HG03135 (cell line): ENCODE results near the gene DDAH1.
"Not testable (repeated sequence)": the region's sequence is repeated elsewhere in the genome, so short reads cannot be mapped to it uniquely, and the experiment has no call there.

Experiments
- ATAC-seq: cut with Tn5 transposase; IDR thresholded peaks from one replicate; pipeline ENCODE4 v1.9.1; 2021; ENCODE audit warnings: mild to moderate bottlenecking, moderate library complexity; ENCODE audit not compliant: unreplicated experiment

Gene DDAH1

GRCh38 chr1:85361606-85362296 lies 103.2 kb downstream of the DDAH1 start:
- no peak for ATAC-seq

DNA sequence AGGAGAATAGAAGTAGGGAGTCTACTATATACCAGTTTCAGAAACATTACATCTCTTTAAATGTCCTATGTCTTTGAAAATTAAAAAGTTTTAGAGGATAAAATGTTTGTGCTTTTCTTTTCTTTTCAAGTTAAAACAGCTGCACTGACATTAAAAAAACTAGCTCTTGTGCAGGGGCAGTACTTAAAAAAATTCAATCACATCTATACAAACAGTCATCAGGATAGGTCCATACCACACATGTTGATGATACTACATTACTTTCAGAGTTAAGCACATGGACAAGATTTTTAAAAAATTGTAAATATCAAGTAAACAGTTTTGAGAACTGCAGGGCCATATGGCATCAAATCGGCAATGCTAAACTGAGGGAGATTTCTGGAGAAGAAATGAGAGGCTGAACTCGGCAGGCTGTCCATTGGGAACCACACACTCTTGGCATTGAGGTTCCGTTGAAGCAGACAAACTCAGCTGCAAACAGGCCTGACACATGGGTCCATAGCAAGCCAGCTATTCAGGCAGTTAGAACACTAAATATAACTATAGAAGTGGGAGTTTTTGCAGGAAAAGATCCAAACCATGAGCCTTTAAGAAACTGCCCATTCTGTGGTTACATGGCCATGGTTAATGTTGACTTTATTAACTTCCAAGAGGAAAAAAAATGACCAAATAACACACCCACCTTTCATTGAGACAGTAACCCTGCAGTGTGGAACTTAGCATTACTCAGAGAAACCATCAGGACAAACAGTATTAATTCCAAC lies 104.0 kb downstream of the DDAH1 start:
- no peak for ATAC-seq

DNA sequence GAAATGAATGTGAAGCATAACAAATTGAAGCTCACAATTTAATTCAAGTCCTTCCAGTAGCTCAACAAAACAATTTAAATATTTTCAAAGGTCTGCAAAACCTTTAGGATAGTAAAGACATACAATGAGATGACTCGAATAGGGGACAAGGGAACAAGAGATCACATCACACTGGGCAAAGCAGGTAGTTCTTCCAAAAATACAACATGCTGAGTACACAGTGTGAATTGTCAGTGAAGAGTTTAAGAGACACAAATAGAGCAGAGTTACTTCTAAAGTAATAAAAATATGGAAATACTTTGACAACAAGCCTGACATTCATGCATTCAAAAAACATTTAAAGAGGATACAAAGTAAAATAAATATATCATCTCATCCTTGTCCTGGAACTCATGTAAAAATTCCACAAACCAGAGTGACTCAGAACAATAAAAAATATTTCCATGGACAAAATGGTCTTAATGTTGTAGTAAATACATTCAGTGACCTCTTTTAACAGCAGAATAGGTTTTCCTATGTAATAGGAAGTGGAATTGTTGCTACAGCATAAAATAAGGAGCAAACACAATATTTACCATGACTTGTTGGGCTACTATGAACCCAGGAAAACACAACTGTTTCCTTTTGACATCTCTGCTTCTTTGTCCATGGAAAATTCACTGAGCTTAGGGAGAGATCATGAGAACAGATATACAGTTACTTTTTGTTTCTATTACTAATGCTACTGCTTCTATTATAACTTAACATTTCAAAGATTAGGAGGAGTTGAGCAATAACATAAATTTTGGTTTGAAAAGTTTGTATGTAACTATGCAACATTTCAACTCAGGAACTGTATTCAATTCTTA lies 104.9 kb downstream of the DDAH1 start:
- ATAC-seq = no peak

GRCh38 chr1:85358702-85359438 lies 106.1 kb downstream of the DDAH1 start:
- no peak for ATAC-seq

DNA sequence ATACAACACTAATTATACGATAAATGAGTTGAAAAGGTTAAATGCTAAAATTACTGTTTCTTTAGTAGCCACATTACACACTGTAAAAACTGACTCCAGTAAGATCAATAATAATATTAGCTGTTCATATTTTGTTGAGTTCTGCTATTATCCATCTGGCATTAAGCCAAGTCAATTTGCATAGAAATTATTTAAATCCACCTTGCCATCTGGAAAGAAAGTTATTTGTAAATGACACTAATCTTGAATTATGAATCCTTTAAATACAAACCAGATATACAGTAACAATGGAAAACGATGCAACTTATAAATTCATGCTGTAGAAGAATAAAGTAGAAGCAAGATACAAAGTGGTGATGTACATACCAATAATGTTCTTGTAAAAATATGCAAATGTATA lies 107.1 kb downstream of the DDAH1 start:
- no peak for ATAC-seq

- no peak for ATAC-seq
Observed at GRCh38 chr1:85356130-85356529, 108.8 kb downstream of the DDAH1 start.

DNA sequence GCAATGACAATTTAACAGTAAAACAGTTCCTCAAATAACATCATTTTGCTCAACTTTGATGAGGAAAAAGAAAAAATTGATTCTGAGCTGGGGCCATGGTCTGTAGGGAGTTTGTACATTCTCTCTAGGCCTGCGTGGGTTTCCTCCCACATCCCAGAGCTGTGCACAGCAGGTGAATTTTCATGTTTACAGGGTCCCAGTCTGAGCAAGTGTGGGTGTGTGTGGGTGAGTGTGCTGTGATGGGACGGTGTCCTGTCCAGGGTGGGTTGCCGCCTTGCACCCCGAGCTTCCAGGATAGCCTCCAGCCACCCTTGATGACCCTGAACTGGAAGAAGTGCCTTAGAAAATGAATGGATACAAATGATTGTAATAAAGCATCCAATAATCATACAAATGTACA lies 112.9 kb downstream of the DDAH1 start:
- no peak for ATAC-seq

DNA sequence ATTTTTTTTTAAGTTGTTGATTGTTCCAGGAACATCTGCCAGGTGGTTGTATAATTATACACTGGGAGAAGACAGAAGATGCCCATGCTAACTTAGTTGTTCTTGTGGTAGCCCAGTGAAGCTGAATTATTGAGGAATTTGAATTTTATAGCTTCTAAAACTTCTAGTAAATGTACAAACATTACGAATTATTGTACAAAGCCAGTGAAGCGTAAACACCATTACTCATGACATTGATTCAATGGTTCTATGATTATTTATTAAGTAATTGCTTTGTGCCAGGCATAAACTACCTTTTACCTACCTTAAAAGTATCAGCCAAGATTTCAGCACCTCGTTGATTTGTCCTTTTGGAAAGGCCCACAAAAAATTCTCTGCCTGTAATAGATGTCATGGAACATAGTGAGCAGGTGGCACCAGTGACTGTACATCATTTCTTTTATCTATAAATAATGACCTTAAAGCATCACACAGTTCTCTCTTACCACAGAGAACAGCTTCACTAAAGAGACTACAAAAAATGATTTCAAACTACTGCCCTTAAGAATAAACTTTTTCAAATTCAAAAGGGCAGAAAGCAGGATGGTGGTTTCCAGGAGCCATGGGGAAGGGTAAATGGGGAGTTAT lies 113.6 kb downstream of the DDAH1 start:
- no peak for ATAC-seq

DNA sequence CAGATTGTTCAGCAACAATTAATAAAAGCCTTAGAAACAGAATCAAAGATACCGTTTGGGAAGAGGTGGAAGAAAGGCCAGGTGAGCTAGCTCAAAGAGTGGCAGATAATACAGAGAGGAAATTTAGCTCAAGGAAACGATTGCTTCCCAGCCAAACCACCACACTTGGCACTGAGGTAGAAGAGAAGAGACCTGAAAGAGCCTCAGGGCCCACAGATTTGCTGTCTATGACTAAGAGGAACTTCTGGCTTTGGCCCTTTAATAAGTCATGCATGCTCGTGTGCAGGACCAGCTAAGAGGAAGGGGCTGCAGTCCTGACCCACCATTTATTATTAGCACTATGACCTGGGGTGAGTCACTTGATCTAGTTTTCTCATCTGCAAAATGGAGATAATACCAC lies 115.7 kb downstream of the DDAH1 start:
- no peak for ATAC-seq

GRCh38 chr1:85347908-85348307 lies 117.1 kb downstream of the DDAH1 start:
- no peak for ATAC-seq

GRCh38 chr1:85347275-85347674 lies 117.7 kb downstream of the DDAH1 start:
- not testable (repeated sequence) for ATAC-seq

GRCh38 chr1:85344256-85344694 lies 120.7 kb downstream of the DDAH1 start:
- no peak for ATAC-seq

DNA sequence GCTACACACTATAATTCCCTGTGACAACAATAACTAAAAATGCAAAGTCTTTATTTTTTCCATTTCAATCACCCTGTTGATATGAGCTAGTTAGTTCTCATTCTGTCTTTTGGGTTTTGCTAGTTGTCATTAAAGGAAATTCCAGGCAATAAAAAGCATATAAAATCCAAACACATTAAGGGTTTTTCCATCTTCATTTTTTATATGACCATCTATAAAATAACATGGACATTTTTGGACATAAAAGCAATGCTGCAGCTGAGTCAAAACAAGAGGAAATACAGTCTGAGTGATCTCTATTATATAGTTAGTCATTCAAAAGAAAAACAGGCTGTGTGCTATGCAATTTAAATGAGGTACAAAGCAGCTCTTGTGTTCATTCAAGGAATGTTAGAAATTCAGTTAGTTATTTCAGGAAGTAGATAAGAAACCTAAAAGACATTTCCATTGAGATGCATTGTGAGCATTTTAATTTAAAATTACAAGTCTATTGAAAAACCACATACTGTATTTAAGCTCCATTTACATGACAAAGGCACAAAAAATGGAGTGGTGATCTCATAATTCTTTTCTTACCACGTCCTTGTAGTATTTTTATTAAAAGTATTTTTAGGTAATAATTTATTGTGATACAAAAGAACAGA lies 121.2 kb downstream of the DDAH1 start:
- no peak for ATAC-seq

DNA sequence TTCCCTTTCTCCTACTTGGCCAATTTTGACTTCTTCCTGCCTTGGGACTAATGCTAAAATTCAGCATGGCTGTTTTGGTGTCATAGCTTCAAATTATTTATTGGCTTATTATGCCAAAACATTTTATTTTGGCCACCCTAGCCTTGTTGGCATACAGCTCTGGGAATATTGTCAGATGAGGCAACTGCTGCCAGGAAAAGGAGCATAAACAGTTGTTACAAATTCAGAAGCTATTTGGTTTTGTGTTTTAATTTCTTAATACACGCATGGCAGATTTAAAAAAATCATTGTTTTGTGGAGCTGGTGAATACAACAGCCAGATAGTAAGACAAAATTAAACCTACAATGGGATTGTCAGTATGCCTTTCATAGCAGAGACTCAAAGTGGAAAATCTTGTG lies 121.7 kb downstream of the DDAH1 start:
- no peak for ATAC-seq

- ATAC-seq = no peak
Observed at GRCh38 chr1:85342207-85342606, 122.8 kb downstream of the DDAH1 start.

DNA sequence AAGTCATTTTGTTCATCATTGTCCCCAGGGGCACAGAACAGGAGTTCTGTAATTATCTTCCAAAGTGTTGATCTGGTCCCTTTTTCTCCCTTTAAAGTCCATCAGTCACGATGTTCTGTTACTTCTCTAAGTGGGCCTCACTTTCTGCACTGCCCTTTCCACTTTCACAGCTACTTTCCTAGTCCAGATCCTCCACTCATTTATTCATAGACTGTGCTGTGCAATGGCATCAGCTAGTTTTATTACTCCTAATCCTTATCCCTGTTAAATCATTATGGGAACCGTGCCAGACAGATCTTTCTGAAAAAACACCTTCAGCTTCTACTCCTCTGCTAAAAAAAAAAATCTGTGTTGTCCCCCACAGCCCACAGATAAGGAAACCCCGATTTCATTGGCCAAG lies 124.5 kb downstream of the DDAH1 start:
- ATAC-seq = no peak

- no peak for ATAC-seq
Observed at GRCh38 chr1:85339656-85340399, 125.1 kb downstream of the DDAH1 start.

DNA sequence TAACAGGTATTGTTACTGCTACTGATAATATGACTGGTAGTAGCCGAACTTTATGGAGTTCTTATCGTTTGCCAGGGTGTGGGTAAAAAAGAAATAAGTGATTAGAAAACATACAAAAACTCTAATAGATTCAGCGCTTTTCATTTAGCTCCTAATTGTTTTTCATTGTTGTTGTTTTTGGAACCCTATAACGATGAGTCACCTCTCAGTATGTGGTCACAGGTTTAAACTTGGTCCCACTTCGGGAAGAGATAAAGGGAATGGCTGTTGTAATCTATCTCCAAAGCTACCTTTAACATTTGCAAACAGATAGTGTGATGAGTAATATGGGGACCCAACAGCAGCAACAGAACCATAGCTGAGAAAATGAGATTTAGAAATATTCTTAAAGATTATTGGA lies 125.9 kb downstream of the DDAH1 start:
- ATAC-seq = no peak

DNA sequence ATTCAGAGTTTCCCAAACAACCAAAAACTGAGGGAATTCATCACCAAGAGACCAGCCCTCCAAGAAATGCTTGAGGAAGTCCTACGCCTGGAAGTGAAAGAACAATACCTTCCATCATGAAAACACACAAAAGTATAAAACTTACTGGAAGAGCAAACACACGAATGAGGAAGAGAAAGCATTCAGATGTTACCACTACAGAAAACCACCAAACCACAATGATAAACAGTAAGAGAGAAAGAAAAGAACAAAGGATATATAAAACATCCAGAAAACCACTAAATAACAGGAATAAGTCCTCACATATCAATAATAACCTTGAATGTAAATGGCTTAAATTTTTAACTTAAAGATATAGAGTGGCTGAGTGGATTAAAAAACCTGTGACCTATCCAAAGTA lies 130.0 kb downstream of the DDAH1 start:
- ATAC-seq = no peak
